Heart left ventricle (tissue), 16 donors: ENCODE data around the gene KRTAP8-1. TPM values are rescaled to one million over a fixed set of nuclear protein-coding genes. Genes with fewer than 3 reads are reported as not detected.

Experiments used
- ATAC-seq, 4 donors: fragments of 200-7000 bp; cut with Tn5 transposase; one replicate each; pipeline ENCODE4 v1.9.1; 2020 to 2022; ENCODE audit warnings: moderate library complexity in 4 of 4, mild to moderate bottlenecking in 3 of 4, moderate number of reproducible peaks in 1 of 4
- DNase-seq, 5 donors: peaks; one replicate each; pipeline ENCODE4 v3.0.0-alpha.2; 2020
- H3K27ac ChIP-seq, 12 donors: fragments of 200-600 bp; sonication (generic) in 4 of 12; one replicate each; pipeline versions ENCODE4 v1.5.0 to v1.8.0; 2016 to 2022; ENCODE audit warnings: mild to moderate bottlenecking in 2 of 12
- H3K27me3 ChIP-seq, 9 donors: fragments of 200-600 bp; sonication (generic) in 2 of 9; one replicate each; pipeline versions ENCODE4 v1.5.1 to v1.8.0; 2016 to 2022; ENCODE audit warnings: mild to moderate bottlenecking in 3 of 9
- H3K36me3 ChIP-seq, 9 donors: fragments of 200-600 bp; sonication (generic) in 2 of 9; one replicate each; pipeline versions ENCODE4 v1.5.0 to v1.8.0; 2018 to 2022; ENCODE audit warnings: mild to moderate bottlenecking in 2 of 9
- H3K4me1 ChIP-seq, 12 donors: fragments of 200-600 bp; sonication (generic) in 4 of 12; one replicate each; pipeline versions ENCODE4 v1.5.0 to v1.8.0; 2016 to 2022; ENCODE audit warnings: mild to moderate bottlenecking in 3 of 12
- H3K4me3 ChIP-seq, 12 donors: fragments of 200-600 bp; sonication (generic) in 4 of 12; one replicate each; pipeline versions ENCODE4 v1.5.0 to v1.8.0; 2017 to 2022; ENCODE audit warnings: mild to moderate bottlenecking in 9 of 12, moderate library complexity in 4 of 12
- H3K9me3 ChIP-seq, 12 donors: fragments of 200-600 bp; sonication (generic) in 4 of 12; one replicate each; pipeline versions ENCODE4 v1.5.0 to v1.8.0; 2016 to 2022; ENCODE audit warnings: mild to moderate bottlenecking in 1 of 12
- CTCF ChIP-seq, 12 donors: fragments of 200-600 bp; sonication (generic) in 4 of 12; IDR thresholded peaks; one replicate each; pipeline versions ENCODE4 v1.5.0 to v1.8.0; 2018 to 2022; ENCODE audit warnings: antibody characterized with exemption in 12 of 12, mild to moderate bottlenecking in 5 of 12
- POLR2A ChIP-seq, 2 donors: fragments of 450-650 bp; IDR thresholded peaks; one replicate each; pipeline ENCODE4 v1.6.1; 2017; ENCODE audit warnings: antibody characterized with exemption in 2 of 2, mild to moderate bottlenecking in 2 of 2, moderate library complexity in 2 of 2
- WGBS, 4 donors: extraction: QIAGEN DNeasy Blood & Tissue Kit in 2 of 4; methylation state at CpG; one replicate each; pipeline versions ENCODE4 v1.1.5 to v1.1.7; 2013 to 2018; 5-methylcytosine and 5-hydroxymethylcytosine counted together
- intact Hi-C, 10 donors: fragments of 100-400 bp; cut with DNase I; formaldehyde crosslinking; loops; one replicate each; pipeline versions ENCODE4 v1.11.1 to v1.14.2; 2022
- polyA plus RNA-seq, 2 donors: library from polyadenylated mRNA; stranded (reverse); fragments of 200-250 nt; gene quantifications; one replicate each; pipeline ENCODE4 v1.2.3, GENCODE V29; 2013
- total RNA-seq, 9 donors: library from RNA; depleted of rRNA in 2 of 9; stranded (reverse); fragments of >200 nt in 2 of 9; fragmentation: NEBNext Ultra II Directional in 3 of 9; extraction: Animal tissue kit (Norgen Biotek cat#: 25700) in 3 of 9; gene quantifications; one replicate each; pipeline versions ENCODE4 v1.1.0 to v1.2.4, GENCODE V29; 2016 to 2023
- donor health status: ischemic (EF 13 %, LVEDD 7.1; RV severe dilation, severe dysfunction).
- donor health status: healthy with polysubstance abuse.
- donor health status: DM: no; HTN: yes; CAD: no.
- donor health status: DM: no; HTN: no; CAD: no.
- donor health status: ischemic (EF 25% LVEDD 6.9; RV normal size, moderate dysfunction).
- donor health status: ischemic (EF 25% LVEDD 5.7; RV mildly dilated, moderate dysfunction).
- donor health status: healthy.
- donor health status: DM: yes; HTN: yes; CAD: no.
- donor health status: ischemic (EF 35%, LVEDD 5.7; RV mildly dilated, moderate dysfunction).
- donor health status: nonischemic (EF 11% LVEDD 7.7; RV severe dilation, severe dysfunction).
- donor health status: DM: yes; HTN: yes; CAD: no.
- donor health status: PGD.
- donor health status: ischemic (EF 29% LVEDD 5.4; RV normal size, mild dysfunction).
- donor health status: nonischemic (EF 23%, LVEDD 6.1; RV moderate dilation, normal function).

Gene KRTAP8-1
- total and polyA plus RNA-seq, 11 donors, result not detected

GRCh38 chr21:30769724-30770431, 43.2 kb downstream of the KRTAP8-1 start:
- Histone ChIP-seq H3K4me3 (no peak overlapping the region), H3K4me1 (no peaks in the 10 kb centered on the region), H3K9me3 (no peaks in the 10 kb centered on the region), H3K27me3 (no peaks in the 10 kb centered on the region), H3K36me3 (no peaks in the 10 kb centered on the region), H3K27ac (no peak overlapping the region)
- intact Hi-C loops, result no loop called here
- DNase-seq, result no peak
- ATAC-seq, result no peak
- WGBS, 4 donors, result 92 to 94% (median 93%) methylated on average over 4 of the region's 4 CpGs
- no peak for TF ChIP-seq POLR2A (IDR thresholded peaks at IDR 0.05)
- no peak for TF ChIP-seq CTCF (IDR thresholded peaks at IDR 0.05)

Other genes starting within 250 kb of the KRTAP8-1 start
- gene KRTAP22-2, start 222.9 kb downstream of the KRTAP8-1 start, total RNA-seq, result not detected
- not detected for gene KRTAP22-2, start 222.9 kb downstream of the KRTAP8-1 start, polyA plus RNA-seq
- not detected for gene KRTAP6-3, start 220.8 kb downstream of the KRTAP8-1 start, total RNA-seq
- not detected for gene KRTAP6-3, start 220.8 kb downstream of the KRTAP8-1 start, polyA plus RNA-seq
- not detected for gene KRTAP6-2, start 214.4 kb downstream of the KRTAP8-1 start, total RNA-seq
- gene KRTAP6-2, start 214.4 kb downstream of the KRTAP8-1 start, polyA plus RNA-seq, result not detected
- gene KRTAP22-1, start 212.2 kb downstream of the KRTAP8-1 start, total RNA-seq, result not detected
- not detected for gene KRTAP22-1, start 212.2 kb downstream of the KRTAP8-1 start, polyA plus RNA-seq
- not detected for gene KRTAP6-1, start 199.3 kb downstream of the KRTAP8-1 start, total RNA-seq
- not detected for gene KRTAP6-1, start 199.3 kb downstream of the KRTAP8-1 start, polyA plus RNA-seq
- gene KRTAP20-1, start 196.8 kb downstream of the KRTAP8-1 start, total RNA-seq, result not detected
- gene KRTAP20-1, start 196.8 kb downstream of the KRTAP8-1 start, polyA plus RNA-seq, result not detected
- gene KRTAP20-4, start 192.6 kb downstream of the KRTAP8-1 start, total RNA-seq, result not detected
- not detected for gene KRTAP20-4, start 192.6 kb downstream of the KRTAP8-1 start, polyA plus RNA-seq
- not detected for gene KRTAP20-2, start 178.1 kb downstream of the KRTAP8-1 start, total RNA-seq
- gene KRTAP20-2, start 178.1 kb downstream of the KRTAP8-1 start, polyA plus RNA-seq, result not detected
- gene KRTAP20-3, start 170.4 kb downstream of the KRTAP8-1 start, total RNA-seq, result not detected
- gene KRTAP20-3, start 170.4 kb downstream of the KRTAP8-1 start, polyA plus RNA-seq, result not detected
- not detected for gene KRTAP21-3, start 94.5 kb downstream of the KRTAP8-1 start, total RNA-seq
- gene KRTAP21-3, start 94.5 kb downstream of the KRTAP8-1 start, polyA plus RNA-seq, result not detected
- gene KRTAP21-2, start 66.0 kb downstream of the KRTAP8-1 start, total RNA-seq, result not detected
- not detected for gene KRTAP21-2, start 66.0 kb downstream of the KRTAP8-1 start, polyA plus RNA-seq
- gene KRTAP21-1, start 57.8 kb downstream of the KRTAP8-1 start, total RNA-seq, result not detected
- gene KRTAP21-1, start 57.8 kb downstream of the KRTAP8-1 start, polyA plus RNA-seq, result not detected
- not detected for gene KRTAP7-1, start 16.5 kb upstream of the KRTAP8-1 start, total RNA-seq
- not detected for gene KRTAP7-1, start 16.5 kb upstream of the KRTAP8-1 start, polyA plus RNA-seq
- gene KRTAP11-1, start 68.3 kb upstream of the KRTAP8-1 start, total RNA-seq, result not detected
- not detected for gene KRTAP11-1, start 68.3 kb upstream of the KRTAP8-1 start, polyA plus RNA-seq
- not detected for gene KRTAP19-8, start 225.2 kb upstream of the KRTAP8-1 start, total RNA-seq
- not detected for gene KRTAP19-8, start 225.2 kb upstream of the KRTAP8-1 start, polyA plus RNA-seq